Fibroblast of peridontal ligament (primary cell): ENCODE data around the gene BCORL1.

Experiments used
- DNase-seq: peaks from one replicate; pipeline ENCODE4 v3.0.0-alpha.2; 2010; ENCODE audit errors: extremely low read depth

BCORL1 gene

DNA sequence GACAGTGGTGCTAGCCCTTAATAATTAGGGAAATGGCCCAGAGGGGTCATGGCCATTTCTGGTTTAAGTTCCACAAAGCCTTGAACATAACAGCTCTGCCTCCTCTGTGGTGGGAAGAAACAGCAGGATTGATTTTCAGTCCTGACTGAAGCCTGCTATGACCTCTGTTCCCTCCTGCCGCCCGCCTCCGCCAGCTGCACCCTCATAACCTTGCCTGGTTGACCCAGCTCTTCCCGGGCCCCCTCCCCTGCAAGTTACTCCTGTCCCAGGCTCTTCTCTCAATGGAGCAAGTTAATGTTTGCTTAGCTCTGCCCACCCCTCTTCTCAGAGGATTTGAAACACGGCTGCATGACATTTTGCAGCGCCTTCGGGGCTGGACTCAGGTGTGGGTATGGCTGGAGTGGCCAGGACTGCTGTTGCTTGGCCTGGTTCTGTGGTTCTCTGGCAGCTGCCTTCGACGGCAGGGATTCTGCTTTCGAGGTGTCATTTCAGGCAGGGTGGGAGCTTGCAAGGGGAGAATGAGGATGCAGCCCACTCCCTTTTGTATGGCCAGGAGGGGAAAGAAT, 27.3 kb downstream of the BCORL1 start:
- no peak for DNase-seq

DNA sequence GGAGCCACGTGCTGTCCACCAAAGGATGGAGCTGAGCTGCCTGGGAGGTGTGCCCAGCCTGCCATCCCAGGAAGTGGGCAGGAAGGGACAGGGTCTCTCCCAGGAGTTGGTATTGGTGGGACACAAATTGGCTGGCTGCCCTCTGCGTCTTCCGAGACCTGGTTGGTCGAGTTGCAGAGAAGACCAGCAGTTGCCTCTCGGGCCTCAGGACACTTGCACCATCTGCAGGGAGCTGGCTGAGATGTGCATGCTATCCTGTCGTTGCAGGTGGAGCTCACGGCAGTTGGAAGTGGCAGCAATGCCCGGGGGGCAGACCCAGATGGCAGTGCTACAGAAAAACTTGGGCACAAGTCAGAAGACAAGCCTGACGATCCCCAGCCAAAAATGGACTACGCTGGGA, 30.2 kb downstream of the BCORL1 start:
- DNase-seq: no peak

DNA sequence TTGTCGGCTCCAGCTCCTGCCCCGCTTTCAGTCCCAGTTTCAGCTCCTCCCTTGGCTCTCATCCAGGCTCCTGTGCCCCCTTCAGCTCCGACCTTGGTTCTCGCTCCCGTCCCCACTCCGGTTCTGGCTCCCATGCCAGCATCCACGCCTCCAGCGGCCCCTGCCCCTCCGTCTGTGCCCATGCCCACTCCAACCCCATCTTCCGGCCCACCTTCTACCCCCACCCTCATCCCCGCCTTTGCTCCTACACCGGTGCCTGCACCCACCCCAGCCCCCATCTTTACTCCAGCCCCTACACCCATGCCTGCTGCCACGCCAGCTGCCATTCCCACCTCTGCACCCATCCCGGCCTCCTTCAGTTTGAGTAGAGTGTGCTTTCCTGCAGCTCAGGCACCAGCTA, 31.2 kb downstream of the BCORL1 start:
- DNase-seq: no peak

DNA sequence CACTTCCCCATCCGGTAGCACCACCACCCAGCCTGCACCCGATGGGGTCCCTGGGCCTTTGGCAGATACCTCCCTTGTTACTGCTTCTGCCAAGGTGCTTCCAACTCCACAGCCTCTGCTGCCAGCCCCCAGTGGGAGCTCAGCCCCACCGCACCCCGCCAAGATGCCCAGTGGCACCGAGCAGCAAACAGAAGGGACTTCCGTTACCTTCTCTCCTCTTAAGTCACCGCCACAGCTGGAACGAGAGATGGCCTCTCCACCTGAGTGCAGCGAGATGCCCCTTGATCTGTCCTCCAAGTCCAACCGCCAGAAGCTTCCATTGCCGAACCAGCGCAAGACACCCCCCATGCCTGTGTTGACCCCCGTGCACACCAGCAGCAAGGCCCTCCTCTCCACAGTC, 31.9 kb downstream of the BCORL1 start:
- DNase-seq: no peak

DNA sequence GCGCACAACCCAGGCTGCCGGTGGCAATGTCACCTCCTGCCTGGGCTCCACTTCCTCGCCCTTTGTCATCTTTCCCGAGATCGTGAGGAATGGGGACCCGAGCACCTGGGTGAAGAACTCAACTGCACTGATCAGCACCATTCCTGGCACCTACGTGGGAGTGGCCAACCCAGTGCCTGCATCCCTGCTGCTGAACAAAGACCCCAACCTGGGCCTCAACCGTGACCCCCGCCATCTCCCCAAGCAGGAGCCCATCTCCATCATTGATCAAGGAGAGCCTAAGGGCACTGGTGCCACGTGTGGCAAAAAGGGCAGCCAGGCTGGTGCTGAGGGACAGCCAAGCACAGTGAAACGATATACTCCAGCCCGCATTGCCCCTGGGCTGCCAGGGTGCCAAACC, 32.3 kb downstream of the BCORL1 start:
- no peak for DNase-seq

DNA sequence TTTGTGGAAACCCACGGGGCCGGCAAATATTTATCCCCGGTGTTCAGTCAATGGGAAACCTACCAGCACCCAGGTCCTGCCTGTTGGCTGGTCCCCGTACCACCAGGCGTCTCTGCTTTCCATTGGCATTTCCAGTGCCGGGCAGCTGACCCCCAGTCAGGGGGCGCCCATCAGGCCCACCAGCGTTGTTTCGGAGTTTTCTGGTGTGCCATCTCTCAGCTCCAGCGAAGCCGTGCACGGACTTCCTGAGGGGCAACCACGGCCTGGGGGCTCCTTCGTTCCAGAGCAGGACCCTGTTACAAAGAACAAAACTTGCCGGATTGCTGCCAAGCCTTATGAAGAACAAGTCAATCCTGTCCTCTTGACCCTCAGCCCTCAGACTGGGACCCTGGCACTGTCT, 32.7 kb downstream of the BCORL1 start:
- no peak for DNase-seq

DNA sequence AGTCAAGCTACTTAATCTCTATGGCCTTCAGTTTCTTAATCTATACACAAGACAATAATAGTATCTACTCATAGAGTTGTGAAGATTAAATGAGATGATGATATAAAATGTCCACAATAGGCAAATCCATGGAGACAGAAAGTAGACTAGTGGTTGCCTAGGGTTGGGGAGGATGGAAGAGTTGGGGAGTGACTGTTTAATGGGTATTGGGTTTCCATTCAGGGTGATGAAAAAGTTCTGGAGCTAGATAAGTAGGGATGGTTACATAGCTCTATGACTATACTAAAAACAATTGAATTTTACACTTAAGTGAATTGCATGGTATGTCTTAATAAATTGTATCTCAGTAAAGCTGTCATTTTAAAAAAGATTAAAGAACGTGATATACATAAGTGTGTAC, 35.7 kb downstream of the BCORL1 start:
- DNase-seq: no peak

DNA sequence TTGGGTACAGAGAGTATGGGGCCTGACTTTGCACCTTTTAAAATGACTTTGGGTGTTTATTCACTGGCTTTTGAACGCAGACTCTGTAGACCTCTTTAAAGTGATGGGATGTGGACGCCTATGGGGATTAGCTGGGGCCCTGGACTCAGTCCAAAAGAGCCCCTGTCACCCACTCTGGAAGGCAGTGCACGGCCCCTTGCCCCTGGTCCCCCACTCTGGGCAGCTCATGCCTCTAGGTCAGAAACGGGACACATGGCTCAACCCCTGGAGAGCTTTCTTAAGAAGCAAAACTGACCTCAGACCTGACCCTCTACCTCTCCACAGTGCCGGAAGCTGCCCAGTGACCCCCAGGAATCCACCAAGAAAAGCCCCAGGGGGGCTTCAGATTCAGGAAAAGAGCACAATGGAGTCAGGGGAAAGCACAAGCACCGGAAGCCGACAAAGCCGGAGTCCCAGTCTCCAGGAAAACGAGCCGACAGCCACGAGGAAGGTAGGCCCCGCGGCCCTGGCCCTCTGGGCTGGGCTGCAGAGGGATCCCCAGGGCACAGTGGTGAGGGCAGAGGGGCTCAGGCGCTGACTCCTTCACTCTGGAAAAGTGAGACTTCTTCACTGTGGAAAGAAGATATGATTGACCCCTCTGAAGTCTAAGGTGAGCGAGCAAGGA, 38.4 kb downstream of the BCORL1 start:
- DNase-seq: no peak

DNA sequence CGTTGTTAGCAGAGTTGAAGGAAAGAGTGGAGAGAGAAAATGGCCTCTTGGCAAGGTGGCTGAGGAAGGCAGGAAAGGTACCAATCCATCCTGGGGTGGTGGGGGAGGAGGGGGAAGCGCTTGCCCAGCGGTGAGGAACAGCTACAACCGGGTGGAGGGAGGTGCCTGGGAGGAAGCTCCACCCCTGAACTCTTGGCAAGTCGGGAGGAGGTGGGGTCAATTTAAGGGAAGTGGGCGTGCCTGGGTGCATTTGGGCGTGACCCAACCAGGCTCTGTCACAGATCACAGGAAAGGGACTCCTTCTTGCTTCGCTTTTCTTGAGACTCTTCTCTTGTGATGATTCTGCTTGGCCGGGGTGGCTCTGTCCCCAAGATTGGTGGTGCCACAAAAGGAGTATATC, 41.7 kb downstream of the BCORL1 start:
- peak; percentile 28 for DNase-seq

DNA sequence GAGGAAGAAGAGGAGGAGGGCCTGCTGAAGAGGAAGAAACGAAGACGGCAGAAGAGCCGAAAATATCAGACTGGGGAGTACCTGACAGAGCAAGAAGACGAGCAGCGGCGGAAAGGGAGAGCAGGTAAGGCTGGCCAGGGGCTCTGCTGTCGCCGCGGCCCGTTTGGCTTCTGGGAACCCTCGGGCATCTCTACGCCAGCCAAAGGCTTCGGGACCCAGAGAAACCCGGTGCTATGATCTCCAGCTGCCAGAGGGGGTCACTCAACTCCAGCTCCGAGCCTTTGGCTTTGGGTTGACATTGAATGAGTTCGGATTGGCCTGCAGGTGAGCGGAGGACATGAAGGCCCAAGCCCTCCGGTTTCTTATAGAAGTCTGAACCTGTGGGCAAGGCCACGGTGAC, 42.8 kb downstream of the BCORL1 start:
- DNase-seq: no peak

DNA sequence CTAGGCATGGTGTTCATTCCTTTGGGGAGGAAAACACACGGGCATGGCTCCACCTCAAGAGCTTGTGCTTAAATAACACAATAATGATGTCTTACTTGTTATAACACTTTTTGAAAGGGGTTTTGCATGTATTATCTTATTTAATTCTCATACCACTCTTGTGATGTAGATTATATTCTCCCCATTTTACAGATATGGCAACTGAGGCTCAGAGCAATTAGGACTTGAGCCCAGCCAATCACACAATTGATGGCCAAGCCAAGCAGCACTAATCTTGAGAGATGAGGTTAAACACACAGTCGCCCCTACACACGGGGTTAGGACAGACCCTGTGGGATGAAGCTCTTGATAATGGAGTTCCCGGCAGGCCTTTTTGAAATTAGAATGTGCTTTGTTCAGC, 45.1 kb downstream of the BCORL1 start:
- DNase-seq: no peak

DNA sequence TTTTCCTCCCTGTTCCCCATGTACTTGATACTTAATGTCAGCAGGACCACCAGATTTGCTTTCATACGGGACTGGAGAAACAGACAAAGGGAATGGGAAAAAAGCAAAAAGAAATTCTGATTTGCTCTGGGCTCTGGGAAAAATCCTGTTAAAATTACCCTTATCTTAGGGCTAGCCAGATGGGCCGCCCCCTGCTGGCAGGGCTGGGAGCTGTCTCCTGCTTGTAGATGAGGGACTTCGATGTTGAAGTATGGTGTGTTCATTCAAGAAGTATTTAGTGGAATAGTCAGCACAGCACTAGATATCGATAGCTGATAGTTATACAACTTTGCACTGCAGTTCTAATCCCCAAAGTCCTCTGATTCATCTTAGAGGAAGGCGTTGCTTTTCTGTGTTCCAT, 45.8 kb downstream of the BCORL1 start:
- peak; percentile 57 for DNase-seq

DNA sequence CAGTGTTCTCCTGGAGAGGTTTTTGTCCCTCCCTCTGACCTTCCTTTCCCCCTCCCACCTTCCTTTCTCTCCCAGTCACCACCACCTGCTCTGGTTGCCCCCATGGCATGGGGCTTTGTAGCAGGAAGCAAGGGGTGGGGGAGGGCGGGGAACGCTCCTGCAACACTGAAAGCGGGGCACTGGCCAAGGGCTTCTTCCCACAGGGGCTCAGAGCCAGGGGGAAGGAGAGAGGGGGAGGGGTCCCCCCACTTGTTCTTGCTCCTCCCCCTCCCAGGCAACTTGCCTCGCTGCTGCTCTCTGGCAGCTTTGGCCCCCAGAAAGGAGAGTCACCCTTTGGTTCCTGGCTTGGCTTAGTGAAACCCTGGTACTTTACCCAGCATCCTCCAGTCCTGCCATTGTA, 48.4 kb downstream of the BCORL1 start:
- no peak for DNase-seq

DNA sequence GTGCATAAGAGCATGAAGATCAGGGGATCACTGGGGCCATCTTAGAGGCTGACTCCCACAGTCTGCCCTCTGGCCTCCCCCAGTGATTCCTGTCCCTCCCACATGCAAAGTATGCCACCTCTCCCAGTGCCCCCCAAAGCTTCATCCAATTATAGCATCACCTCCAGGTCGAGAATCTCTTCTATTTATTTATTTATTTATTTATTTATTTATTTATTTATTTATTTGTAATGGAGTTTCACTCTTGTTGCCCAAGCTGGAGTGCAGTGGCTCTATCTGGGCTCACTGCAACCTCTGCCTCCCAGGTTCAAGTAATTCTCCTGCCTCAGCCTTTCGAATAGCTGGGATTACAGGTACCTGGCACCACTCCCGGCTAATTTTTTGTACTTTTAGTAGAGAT, 50.1 kb downstream of the BCORL1 start:
- no peak for DNase-seq

DNA sequence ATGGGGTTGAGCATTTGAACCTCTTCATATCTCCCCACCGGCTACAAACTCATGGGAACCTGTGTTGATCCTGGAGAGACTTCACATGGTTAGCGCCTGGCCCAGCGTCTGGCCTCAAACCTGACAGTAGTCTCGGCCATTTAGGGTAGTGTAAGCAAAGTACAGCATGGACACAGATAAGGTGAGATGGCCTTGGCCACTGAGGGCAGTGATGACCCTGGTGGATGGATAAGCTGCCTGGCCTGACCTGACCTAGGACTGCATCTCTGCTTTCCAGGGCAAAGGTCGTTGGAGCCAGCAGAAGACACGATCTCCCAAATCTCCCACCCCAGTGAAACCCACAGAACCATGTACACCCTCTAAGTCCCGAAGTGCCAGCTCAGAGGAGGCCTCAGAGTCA, 51.7 kb downstream of the BCORL1 start:
- no peak for DNase-seq

DNA sequence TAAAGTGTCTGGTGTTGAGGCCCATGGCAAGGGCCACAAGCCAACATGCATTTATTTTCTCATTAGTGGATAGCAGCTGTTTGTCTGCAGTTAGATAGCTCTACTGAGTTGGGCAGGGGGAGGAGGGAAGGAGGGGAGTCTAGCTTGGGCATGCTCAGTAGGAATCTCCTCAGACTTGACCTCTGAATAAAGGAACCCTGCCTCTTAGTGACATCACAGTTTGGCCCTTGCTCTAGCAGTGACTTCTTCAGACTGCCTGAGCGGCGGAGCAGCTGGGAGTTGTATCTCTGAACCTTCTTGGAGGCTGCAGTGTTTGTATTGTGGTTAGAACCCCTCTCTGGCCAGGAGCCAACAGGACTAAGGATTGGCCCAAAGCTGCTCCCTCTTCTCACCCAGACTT, 57.4 kb downstream of the BCORL1 start:
- no peak for DNase-seq

DNA sequence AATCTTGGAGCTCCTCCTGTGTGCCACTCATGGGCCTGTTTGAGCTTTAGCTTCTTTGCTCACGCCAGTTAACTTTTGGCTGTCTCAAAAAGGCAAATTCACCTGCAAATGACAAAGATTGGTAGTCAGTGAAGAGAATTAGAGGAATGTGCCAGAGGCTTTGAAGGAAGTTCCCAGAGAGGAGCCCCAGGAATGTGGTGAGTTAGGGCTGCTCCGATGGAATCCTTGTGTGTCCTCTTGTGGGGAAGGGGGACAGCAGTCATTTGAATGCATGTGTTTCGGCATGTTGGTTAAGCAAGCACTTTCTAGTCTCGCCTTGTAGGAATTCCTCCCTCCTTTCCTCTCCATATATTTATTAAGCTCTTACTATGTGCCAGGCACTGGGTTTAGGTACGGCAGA, 65.0 kb downstream of the BCORL1 start:
- DNase-seq: no peak

DNA sequence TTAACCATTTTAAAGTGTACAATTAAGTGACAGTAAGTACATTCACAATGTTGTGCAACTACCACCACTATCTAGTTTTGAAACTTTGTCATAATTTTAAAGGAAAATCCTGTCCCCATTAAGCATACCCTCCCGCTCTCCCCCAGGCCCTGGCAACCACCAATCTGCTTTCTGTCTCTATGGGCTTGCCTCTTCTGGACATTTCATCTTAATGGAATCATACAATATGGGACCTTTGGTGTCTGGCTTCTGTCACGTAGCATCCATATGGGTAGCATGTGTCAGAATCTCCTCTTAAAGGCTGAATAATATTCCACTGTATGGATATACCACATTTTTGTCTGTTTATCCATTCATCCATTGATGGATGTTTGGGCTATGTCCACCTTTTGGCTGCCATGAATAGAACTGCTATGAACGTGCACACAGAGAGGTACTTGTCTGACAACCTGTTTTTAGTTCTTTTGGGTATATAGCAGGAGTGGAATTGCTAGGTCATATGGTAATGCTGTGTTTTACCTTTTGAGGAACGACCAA, 66.3 kb downstream of the BCORL1 start:
- DNase-seq: no peak

DNA sequence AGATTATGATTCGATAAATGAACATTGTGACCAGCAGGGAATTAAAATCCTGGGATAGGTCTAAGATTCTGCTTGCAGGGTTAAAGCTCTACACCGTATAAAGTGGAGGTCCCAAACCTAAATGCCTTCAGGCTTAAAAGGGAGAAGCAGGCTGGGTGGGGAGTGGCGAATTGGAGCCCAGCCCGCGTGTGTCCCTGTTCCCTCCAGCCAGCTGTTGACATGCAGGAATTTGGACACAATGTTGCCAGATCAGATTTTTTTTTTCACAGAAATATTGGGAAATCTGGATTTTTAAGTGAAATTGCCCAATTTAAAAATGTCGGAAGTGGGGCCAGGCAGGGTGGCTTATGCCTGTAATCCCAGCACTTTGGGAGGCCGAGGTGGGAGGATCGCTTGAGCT, 67.4 kb downstream of the BCORL1 start:
- no peak for DNase-seq

DNA sequence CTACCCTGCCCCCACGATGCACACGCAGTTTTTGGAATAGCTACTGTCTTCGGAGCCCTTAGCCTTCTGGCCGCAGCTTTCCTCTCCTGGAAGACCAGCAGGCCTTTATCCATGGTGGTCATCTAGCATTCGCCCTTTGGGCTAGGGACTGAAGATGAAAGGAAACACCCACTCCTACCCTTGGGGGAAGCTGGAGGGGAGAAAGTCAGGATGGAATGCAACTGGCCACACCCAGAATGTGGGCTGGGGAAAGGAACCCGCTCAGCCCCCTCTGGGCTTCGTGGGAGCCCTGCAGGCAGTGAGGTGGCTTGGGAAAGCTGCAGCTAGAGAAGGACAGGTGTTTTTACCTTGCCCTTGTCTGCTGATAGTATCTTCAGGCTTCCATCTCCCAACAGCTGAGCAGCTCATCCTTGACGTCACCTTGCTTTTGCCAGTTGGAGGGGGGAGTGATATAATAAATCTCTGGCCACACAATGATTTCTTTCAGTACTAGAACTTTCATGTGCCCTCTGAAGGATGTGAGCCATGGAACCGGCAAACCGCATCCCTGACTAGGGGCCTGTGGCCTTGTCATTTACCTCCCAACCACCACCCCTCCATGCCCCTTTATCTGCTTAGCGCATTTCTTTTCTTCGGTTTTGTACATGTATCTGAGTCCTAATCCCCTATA, 68.9 kb downstream of the BCORL1 start:
- no peak for DNase-seq

DNA sequence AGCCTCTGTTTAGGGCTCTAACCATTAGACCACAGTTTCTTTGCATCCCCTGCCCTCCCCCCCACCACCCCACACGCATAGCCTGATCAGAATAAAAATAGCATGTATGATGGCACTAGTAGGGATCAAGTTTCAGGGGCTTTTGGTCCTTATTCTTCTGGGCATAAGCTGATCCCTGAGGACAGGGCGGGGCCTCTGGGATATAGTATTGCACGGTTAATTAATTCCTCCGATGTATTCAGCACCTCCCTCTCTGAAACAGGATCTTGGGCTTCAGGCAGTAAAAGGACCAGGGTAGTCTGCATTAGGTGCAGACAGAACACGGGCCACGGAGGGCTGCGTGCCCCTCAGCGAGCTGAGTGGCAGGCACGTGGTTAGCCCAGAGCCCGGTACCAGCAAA, 70.8 kb downstream of the BCORL1 start:
- DNase-seq: no peak

DNA sequence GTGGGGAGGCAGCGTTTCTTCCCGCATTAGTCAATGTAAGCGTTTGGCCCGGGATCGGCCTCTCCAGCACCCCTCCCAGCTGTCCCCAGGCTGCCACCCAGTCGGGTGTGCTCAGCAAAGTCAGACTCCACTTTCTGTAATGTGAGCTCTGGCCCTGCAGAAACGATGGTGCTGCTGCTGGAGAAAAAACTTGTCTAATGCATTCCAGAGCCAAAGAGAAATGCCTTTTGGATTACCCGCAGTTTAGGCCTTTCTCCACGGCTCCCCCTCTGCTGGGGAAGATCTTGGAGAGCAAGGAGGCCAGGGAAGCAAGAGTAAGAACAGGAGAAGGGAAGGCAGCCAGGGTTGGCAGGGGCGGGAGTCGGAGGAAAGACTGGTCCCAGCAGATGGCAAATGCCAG, 72.7 kb downstream of the BCORL1 start:
- peak; percentile 67 for DNase-seq

DNA sequence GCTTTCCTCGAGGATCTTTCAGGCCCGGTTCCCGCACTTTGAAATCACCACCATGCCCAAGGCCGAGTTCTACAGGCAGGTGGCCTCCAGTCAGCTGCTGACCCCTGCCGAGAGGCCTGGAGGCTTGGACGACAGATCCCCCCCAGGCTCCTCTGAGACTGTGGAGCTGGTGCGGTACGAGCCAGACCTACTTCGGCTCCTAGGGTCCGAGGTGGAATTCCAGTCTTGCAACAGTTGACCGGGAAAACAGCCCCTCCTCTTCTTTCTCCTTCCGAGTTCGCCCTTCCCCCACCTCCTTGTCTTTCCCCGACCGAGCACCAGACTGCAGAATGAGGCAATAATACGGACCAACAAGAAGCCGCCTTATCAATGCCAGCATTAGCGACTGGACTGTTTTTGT, 73.5 kb downstream of the BCORL1 start:
- no peak for DNase-seq
